ENCODE data around the gene CDC42.

CDC42 gene

GRCh38 chr1:22122273-22123070, 70.0 kb downstream of the CDC42 start:
- in situ Hi-C loops (cut with MboI; ENCODE audit: low pct_unique_long_range_greater_than_20kb, low sequenced_read_pairs, unreplicated experiment): loop anchor here (25.0 kb wide), 1 partner anchor 290 kb away; no protein-coding TSS in a partner anchor
- TF ChIP-seq, protein P1, sequence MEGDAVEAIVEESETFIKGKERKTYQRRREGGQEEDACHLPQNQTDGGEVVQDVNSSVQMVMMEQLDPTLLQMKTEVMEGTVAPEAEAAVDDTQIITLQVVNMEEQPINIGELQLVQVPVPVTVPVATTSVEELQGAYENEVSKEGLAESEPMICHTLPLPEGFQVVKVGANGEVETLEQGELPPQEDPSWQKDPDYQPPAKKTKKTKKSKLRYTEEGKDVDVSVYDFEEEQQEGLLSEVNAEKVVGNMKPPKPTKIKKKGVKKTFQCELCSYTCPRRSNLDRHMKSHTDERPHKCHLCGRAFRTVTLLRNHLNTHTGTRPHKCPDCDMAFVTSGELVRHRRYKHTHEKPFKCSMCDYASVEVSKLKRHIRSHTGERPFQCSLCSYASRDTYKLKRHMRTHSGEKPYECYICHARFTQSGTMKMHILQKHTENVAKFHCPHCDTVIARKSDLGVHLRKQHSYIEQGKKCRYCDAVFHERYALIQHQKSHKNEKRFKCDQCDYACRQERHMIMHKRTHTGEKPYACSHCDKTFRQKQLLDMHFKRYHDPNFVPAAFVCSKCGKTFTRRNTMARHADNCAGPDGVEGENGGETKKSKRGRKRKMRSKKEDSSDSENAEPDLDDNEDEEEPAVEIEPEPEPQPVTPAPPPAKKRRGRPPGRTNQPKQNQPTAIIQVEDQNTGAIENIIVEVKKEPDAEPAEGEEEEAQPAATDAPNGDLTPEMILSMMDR (IDR thresholded peaks at IDR 0.05; ENCODE audit: extremely low read depth, insufficient read depth, missing control alignments): no peak
- no peak for DNase-seq (ENCODE audit: low spot score)

DNA sequence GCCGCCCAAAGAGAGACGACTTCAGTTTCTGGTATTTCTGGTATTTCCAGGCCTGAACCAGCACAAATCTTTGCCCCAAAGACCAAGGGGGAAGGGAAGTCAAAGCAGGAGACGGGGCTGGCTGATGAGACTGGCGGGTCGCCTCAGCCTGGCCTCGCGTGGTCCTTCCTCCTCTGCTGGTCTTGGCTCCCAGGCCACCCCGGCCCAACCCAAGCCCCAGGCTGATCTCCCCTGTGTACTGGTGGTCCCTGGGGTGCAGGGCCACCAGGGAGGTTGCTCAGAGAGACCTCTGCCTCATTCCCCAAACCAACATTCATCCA, 70.5 kb downstream of the CDC42 start:
- no peak for DNase-seq (ENCODE audit: low spot score)
- in situ Hi-C loops (cut with MboI; ENCODE audit: low pct_unique_long_range_greater_than_20kb, low sequenced_read_pairs, unreplicated experiment): loop anchor here (25.0 kb wide), 1 partner anchor 289 kb away; no protein-coding TSS in a partner anchor
- TF ChIP-seq, protein P1 (IDR thresholded peaks at IDR 0.05; ENCODE audit: extremely low read depth, insufficient read depth, missing control alignments): no peak

DNA sequence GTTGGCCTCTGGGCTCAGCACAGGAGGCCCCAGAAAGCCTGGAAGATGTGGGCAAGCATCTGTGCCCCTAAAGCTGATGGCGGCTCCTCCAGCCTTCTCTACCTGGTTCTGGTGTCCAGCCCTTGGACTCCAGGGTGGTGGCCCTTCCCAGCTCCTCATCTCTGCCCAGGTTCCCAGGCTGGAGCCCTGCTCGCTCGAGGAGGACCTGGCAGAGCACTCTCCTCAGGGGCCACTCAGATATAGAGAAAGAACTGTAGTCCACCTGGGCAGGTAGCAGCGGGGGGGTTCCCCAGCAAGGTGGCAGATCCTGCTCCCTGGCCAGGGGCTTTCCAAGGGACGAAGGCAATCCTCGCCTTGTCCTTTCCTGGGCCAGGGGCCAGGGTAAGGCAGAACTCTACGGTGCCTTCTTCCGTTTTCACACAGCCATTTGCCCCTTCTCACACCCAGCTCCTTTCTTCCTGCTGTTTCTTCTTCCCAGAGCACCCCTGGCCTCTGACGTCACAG, 71.4 kb downstream of the CDC42 start:
- in situ Hi-C loops (cut with MboI; ENCODE audit: low pct_unique_long_range_greater_than_20kb, low sequenced_read_pairs, unreplicated experiment): loop anchor here (25.0 kb wide), 1 partner anchor 288 kb away; no protein-coding TSS in a partner anchor
- TF ChIP-seq, protein P1 (IDR thresholded peaks at IDR 0.05; ENCODE audit: extremely low read depth, insufficient read depth, missing control alignments): no peak
- DNase-seq (ENCODE audit: low spot score): no peak

DNA sequence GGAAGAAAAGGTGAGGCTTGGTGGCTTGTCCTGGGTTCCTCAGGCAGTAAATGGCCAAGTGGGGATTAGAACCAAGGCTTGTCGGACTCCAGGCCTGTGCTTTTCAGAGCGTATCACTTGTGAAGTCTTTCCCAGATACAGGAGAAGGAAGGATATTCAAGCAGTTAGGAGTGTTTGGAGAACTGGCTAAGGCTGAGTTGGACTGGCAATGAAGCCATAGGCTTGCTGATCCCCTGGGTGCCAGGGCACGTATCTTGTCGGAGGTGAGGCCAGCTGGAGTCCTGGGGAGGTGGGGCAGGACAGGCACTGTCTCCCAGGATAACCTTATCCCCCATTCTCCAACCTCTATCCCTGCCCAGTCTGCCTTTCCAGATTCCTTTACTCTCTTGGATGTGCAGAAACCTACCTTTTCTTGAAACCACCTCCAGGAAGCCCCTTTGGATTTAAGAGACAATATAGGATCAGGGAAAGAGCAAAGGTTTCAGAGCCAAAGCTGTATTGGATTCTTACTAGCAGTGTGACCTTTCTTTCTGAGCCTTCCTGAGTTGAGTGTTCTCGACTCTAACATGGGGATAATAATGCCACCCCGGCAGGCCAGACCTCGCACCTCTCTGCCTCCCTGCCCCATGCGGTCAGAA, 72.2 kb downstream of the CDC42 start:
- in situ Hi-C loops (cut with MboI; ENCODE audit: low pct_unique_long_range_greater_than_20kb, low sequenced_read_pairs, unreplicated experiment): loop anchor here (25.0 kb wide), 2 partner anchors 288 to 513 kb away; partner anchors contain the start of genes C1QA and C1QC
- no peak for DNase-seq (ENCODE audit: low spot score)

GRCh38 chr1:22126531-22126930, 74.0 kb downstream of the CDC42 start:
- TF ChIP-seq, protein P1 (IDR thresholded peaks at IDR 0.05; ENCODE audit: extremely low read depth, insufficient read depth, missing control alignments): no peak
- no peak for DNase-seq (ENCODE audit: low spot score)
- in situ Hi-C loops (cut with MboI; ENCODE audit: low pct_unique_long_range_greater_than_20kb, low sequenced_read_pairs, unreplicated experiment): loop anchor here (25.0 kb wide), 1 partner anchor 511 kb away; the partner anchor contains the start of genes C1QA and C1QC

More for the DNA sequence above, 72.2 kb downstream of the CDC42 start:
- TF ChIP-seq, protein P1 (IDR thresholded peaks at IDR 0.05; ENCODE audit: extremely low read depth, insufficient read depth, missing control alignments): no peak

DNA sequence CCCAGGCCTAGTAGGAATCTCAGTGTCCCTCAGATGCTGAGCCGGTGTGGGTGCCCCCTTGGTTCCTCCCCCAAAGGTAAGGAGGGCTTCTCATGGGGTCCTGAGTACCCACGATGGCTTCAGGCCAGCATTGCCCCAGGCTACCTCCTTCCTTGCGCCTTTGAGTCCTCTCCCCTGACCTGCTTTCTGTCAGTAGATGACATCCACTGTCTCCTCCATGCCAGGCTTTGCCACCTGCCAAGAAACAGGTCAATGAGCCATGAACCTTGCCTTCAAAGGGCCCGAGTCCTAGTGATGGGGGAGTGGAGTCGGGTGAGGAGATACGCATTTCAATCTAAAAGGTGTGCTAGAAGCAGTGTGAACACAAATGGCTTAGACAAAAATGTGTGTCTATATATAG, 74.7 kb downstream of the CDC42 start:
- in situ Hi-C loops (cut with MboI; ENCODE audit: low pct_unique_long_range_greater_than_20kb, low sequenced_read_pairs, unreplicated experiment): loop anchor here (25.0 kb wide), 1 partner anchor 510 kb away; the partner anchor contains the start of genes C1QA and C1QC
- TF ChIP-seq, protein P1 (IDR thresholded peaks at IDR 0.05; ENCODE audit: extremely low read depth, insufficient read depth, missing control alignments): no peak
- no peak for DNase-seq (ENCODE audit: low spot score)

Measured in GM13977 (cell line).